Measurements from ENCODE around the gene SEMA6A.
"Not testable (repeated sequence)": the region's sequence is repeated elsewhere in the genome, so short reads cannot be mapped to it uniquely, and the experiment has no call there.

The SEMA6A gene

GRCh38 chr5:116546033-116546742, 28.4 kb downstream of the SEMA6A start:
- DNase-seq: no peak

- not testable (repeated sequence) for DNase-seq
These were observed 29.2 kb downstream of the SEMA6A start for GRCh38 chr5:116545465-116545864.

GRCh38 chr5:116544531-116545241, 29.9 kb downstream of the SEMA6A start:
- no peak for DNase-seq

GRCh38 chr5:116543501-116543900, 31.1 kb downstream of the SEMA6A start:
- no peak for DNase-seq

- no peak for DNase-seq
These were observed 32.0 kb downstream of the SEMA6A start for GRCh38 chr5:116542619-116543018.

- no peak for DNase-seq
These were observed 35.4 kb downstream of the SEMA6A start for GRCh38 chr5:116539222-116539621.

- DNase-seq: no peak
These were observed 38.1 kb downstream of the SEMA6A start for GRCh38 chr5:116536316-116537083.

GRCh38 chr5:116534964-116535651, 39.5 kb downstream of the SEMA6A start:
- no peak for DNase-seq

- DNase-seq: peak; percentile 7
These were observed 41.7 kb downstream of the SEMA6A start for GRCh38 chr5:116532762-116533525.

- DNase-seq: no peak
These were observed 43.0 kb downstream of the SEMA6A start for GRCh38 chr5:116531635-116532034.

- DNase-seq: no peak
These were observed 43.5 kb downstream of the SEMA6A start for GRCh38 chr5:116531117-116531516.

GRCh38 chr5:116530276-116530675, 44.3 kb downstream of the SEMA6A start:
- DNase-seq: no peak

GRCh38 chr5:116529615-116530014, 45.0 kb downstream of the SEMA6A start:
- no peak for DNase-seq

- DNase-seq: no peak
These were observed 45.9 kb downstream of the SEMA6A start for GRCh38 chr5:116528519-116529234.

- DNase-seq: no peak
These were observed 47.0 kb downstream of the SEMA6A start for GRCh38 chr5:116527582-116527981.

GRCh38 chr5:116525674-116526073, 48.9 kb downstream of the SEMA6A start:
- DNase-seq: no peak

- DNase-seq: no peak
These were observed 49.7 kb downstream of the SEMA6A start for GRCh38 chr5:116524966-116525365.

GRCh38 chr5:116524051-116524904, 50.3 kb downstream of the SEMA6A start:
- DNase-seq: no peak

- DNase-seq: not testable (repeated sequence)
These were observed 51.4 kb downstream of the SEMA6A start for GRCh38 chr5:116523182-116523581.

- no peak for DNase-seq
These were observed 52.1 kb downstream of the SEMA6A start for GRCh38 chr5:116522356-116523136.

All from NCI-H510A (cell line).